ENCODE data around the gene ENDOU. TPM values are rescaled to one million over a fixed set of nuclear protein-coding genes. Genes with fewer than 3 reads are reported as not detected.
A peak's percentile ranks its signal among the peaks of the same experiment; 100 is the strongest.

Gene ENDOU
- total RNA-seq, 4 donors from 2014 or later, result 0.42 to 1.9 (median 0.75) TPM

DNA sequence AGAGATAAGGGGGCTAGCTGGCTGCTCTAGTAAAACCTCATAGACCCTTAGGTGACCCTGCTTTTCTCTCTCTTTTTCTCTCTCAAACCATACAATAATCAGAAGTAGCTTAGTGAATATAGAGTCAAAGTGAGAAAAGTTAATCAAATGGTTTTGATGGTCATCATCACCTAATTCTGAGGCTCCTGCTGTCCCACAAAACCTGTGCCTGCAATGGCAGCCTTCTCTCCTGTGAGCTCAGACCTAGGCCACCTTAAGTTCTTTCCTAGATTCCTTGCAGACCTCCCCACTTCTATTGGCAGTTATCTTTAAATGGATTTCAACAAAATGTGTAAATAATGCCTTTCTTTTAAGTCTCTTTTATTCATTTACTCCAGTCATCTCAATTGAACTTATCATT, 17.9 kb downstream of the ENDOU start:
- no peaks in the 10 kb centered on the region for H3K36me3 ChIP-seq
- no peaks in the 10 kb centered on the region for H3K27me3 ChIP-seq
- no peak overlapping the region for H3K4me3 ChIP-seq

DNA sequence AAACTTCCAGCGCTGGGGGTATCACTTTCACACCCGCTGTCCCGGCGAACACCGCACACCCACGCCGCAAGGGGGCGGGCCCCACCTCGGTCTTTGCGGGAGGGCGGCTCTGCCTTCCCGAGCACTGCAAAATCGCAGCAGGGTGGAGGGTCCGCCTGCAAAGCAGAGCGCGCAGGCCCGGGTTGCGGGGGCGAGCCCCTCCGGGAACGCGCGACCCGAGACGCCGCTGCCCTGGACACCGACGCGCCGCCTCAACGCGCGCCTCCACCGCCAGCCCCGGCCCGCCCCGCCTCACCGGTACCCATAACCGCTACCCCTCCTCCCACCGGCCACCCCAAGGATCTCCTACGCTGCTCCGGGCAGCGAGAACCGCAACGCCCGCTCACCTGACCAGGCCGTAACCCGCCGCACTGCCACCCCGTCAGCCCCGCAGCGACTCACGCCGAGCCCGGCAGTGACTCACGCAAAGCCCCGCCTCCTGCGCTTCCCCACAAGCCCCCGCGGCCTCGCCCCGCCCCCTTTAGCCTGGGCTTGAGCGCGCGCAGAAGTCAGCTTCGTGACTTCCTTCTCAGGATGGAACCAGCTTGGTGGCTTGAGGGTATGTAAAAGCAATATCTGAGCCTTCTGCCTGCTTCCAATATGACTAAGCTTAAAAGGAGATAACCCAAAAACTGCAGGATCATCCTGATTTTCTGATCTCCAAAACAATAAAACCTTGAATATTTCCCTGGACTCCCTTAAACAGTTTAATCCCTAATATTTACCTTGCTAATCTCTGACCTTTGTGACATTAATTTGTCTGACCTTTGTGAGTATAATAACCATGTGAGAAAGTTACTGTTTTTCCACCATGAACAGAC, 19.5 kb downstream of the ENDOU start, which contains the start of gene RPAP3:
TSS of gene RPAP3 (minus strand) at position 465 of the 860 bp plus-strand sequence. CDS start 3,190 bp downstream, outside the sequence.
- no peaks in the 10 kb centered on the region for H3K27me3 ChIP-seq
- peaks cover 0 to 30% (median 0%) of the 10 kb centered on the region in 3 donors for H3K4me1 ChIP-seq
- H3K4me3 ChIP-seq, result peak within 1 kb of the TSS; percentile 62 to 79
- WGBS, 2 donors (ENCODE audit: low coverage in 1 of 2), result 0% methylated on average over 4 to 12 of the region's 66 CpGs
- H3K36me3 ChIP-seq, result peaks cover 0 to 3% of the 10 kb centered on the region in 2 donors
- peak within 1 kb of the TSS; percentile 64 to 94 (median 92) for H3K27ac ChIP-seq
- ATAC-seq, result peak; percentile 98
- H3K9me3 ChIP-seq, result no peaks in the 10 kb centered on the region
- TF ChIP-seq CTCF (IDR thresholded peaks at IDR 0.05) (peak; percentile 55 to 87 (median 71)), POLR2AphosphoS5 (IDR thresholded peaks at IDR 0.05) (peak; percentile 83), POLR2A (IDR thresholded peaks at IDR 0.05) (peak; percentile 48 to 69), EP300 (IDR thresholded peaks at IDR 0.05) (no peak)

More for the DNA sequence above, 17.9 kb downstream of the ENDOU start:
- Histone ChIP-seq H3K4me1 (peaks cover 0 to 30% (median 0%) of the 10 kb centered on the region in 3 donors), H3K27ac (no peak overlapping the region), H3K9me3 (no peaks in the 10 kb centered on the region)
- no peak for TF ChIP-seq EP300 (IDR thresholded peaks at IDR 0.05)
- no peak for TF ChIP-seq POLR2AphosphoS5 (IDR thresholded peaks at IDR 0.05)
- no peak for TF ChIP-seq CTCF (IDR thresholded peaks at IDR 0.05)
- no peak for TF ChIP-seq POLR2A (IDR thresholded peaks at IDR 0.05)
- no peak for ATAC-seq

GRCh38 chr12:47705229-47705565, 20.1 kb downstream of the ENDOU start:
- peak overlapping the region; percentile 62 to 79 for H3K4me3 ChIP-seq
- peaks cover 0 to 9% of the 10 kb centered on the region in 2 donors for H3K36me3 ChIP-seq
- peak overlapping the region; percentile 64 to 94 (median 92) for H3K27ac ChIP-seq
- ATAC-seq, result no peak
- WGBS, 2 donors (ENCODE audit: low coverage in 1 of 2), result 0% methylated on average over 4 to 6 of the region's 9 CpGs
- H3K4me1 ChIP-seq, result peaks cover 0 to 30% (median 0%) of the 10 kb centered on the region in 3 donors
- H3K27me3 ChIP-seq, result no peaks in the 10 kb centered on the region
- H3K9me3 ChIP-seq, result no peaks in the 10 kb centered on the region
- TF ChIP-seq CTCF (IDR thresholded peaks at IDR 0.05) (no peak), POLR2A (IDR thresholded peaks at IDR 0.05) (no peak), EP300 (IDR thresholded peaks at IDR 0.05) (no peak), POLR2AphosphoS5 (IDR thresholded peaks at IDR 0.05) (no peak)

GRCh38 chr12:47704719-47705118, 20.6 kb downstream of the ENDOU start:
- Histone ChIP-seq H3K9me3 (no peaks in the 10 kb centered on the region), H3K4me1 (peaks cover 0 to 30% (median 0%) of the 10 kb centered on the region in 3 donors), H3K27ac (peak overlapping the region in 1 of 4 donors; percentile 94), H3K4me3 (peak overlapping the region in 1 of 2 donors; percentile 79), H3K36me3 (peaks cover 0 to 14% of the 10 kb centered on the region in 2 donors), H3K27me3 (no peaks in the 10 kb centered on the region)
- ATAC-seq, result no peak
- no peak for TF ChIP-seq POLR2A (IDR thresholded peaks at IDR 0.05)
- TF ChIP-seq POLR2AphosphoS5 (IDR thresholded peaks at IDR 0.05), result no peak
- TF ChIP-seq EP300 (IDR thresholded peaks at IDR 0.05), result no peak
- no peak for TF ChIP-seq CTCF (IDR thresholded peaks at IDR 0.05)
- 40 to 80% methylated on average over 1 to 3 of the region's 9 CpGs for WGBS, 2 donors (ENCODE audit: low coverage in 1 of 2)

Data from gastroesophageal sphincter (tissue), 4 donors.